ENCODE results near the gene RHOBTB3.

GRCh38 chr5:95690333-95690732 lies 40.8 kb upstream of the RHOBTB3 start:
- TF ChIP-seq CTCF (IDR thresholded peaks at IDR 0.05 in 4 of 5, conservative IDR thresholded peaks at IDR 0.05 in 1 of 5): no peak
- TF ChIP-seq POLR2A (IDR thresholded peaks at IDR 0.05): no peak

Data from gastrocnemius medialis (tissue), 4 donors.